Measurements from ENCODE around the gene CTXN3. TPM values are rescaled to one million over a fixed set of nuclear protein-coding genes. Genes with fewer than 3 reads are reported as not detected.

The CTXN3 gene
- total RNA-seq, 1 donor from 2014 or later: 4.6 TPM

- no peak for DNase-seq
Observed at GRCh38 chr5:127700237-127700766, 51.4 kb downstream of the CTXN3 start.

DNA sequence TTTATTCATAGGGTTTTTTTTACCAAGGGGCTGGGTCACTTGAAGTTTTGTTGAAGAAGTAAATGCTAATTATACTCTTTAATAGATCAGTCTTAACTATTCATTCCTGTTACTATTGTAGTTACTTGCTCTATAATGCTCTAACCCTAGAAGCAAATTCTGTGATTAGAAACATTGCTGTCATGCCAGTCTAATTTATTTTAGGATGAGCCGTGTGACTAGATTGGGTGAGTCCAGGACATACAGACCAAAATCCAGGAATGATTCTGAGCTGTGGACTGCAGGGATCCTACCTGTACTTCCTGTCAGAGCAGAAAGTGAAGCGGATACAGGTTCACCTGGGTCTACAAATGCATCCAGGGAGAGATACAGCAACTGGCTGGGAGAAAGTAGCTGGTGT lies 53.6 kb downstream of the CTXN3 start:
- no peak for DNase-seq

DNA sequence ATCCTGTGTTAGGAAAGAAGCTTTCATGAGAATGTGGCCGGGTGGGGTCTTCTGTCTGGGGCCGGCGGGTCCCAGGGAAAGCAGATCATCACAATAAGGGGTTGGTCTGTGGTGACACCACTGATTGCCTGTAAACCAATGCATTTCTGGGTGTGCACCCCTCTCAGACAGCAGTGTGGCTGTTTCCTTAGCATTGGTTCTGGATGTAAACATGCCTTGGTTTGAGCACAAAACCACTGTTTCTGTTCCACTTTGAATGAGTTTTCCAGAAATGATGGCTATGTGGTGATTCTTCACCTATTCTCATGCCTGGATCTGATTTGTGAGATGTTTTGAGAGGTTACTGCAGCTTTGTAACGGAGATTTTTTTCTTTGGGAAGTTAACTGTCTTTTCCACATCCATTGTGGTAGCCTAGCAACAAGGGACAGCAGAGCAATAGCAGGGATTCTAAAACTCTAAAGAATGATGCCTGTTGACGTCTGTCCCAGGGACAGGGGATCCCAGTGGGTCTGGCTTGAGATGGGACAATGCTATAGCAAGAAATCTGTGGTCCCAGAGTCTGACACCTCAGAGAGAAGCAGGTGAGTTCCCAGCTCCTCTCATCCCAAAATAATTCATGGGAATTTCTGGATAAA lies 54.2 kb downstream of the CTXN3 start, which contains the start of gene CCDC192:
Gene CCDC192, plus strand, starts transcription at position 466 of the 636 bp plus-strand sequence. Its CDS starts 55 bp downstream, at position 521.
- DNase-seq: peak; percentile 17

GRCh38 chr5:127705120-127705892 lies 56.4 kb downstream of the CTXN3 start:
- no peak for DNase-seq

- DNase-seq: no peak
Observed at GRCh38 chr5:127706691-127707090, 57.8 kb downstream of the CTXN3 start.

DNA sequence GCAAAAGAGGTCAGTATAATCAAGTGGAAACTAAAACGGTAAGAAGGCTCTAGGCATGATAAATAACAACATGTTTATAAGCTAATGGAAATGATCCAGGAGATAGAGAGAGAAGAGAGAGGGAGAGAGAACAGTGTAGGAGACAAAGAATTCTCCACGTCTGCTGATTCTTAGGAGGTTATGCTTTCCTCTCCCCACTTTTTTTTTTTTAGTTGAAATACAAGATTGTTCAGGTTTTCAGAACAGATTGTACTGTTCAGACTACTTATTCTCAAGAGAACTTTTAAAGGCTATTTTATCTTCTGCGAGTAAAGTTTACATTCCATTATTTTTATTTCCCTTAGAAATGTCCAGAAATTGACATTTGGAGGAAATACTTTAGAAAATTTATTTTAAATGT lies 58.3 kb downstream of the CTXN3 start:
- DNase-seq: no peak

Other genes with a start within 250 kb of the CTXN3 start
- 56.9 TPM for gene PRRC1, start 131.4 kb upstream of the CTXN3 start, total RNA-seq
- gene CCDC192, start 54.3 kb downstream of the CTXN3 start, total RNA-seq: 0.31 TPM

Data from tongue (tissue), 2 donors.